ENCODE data around the gene ISM2.

DNA sequence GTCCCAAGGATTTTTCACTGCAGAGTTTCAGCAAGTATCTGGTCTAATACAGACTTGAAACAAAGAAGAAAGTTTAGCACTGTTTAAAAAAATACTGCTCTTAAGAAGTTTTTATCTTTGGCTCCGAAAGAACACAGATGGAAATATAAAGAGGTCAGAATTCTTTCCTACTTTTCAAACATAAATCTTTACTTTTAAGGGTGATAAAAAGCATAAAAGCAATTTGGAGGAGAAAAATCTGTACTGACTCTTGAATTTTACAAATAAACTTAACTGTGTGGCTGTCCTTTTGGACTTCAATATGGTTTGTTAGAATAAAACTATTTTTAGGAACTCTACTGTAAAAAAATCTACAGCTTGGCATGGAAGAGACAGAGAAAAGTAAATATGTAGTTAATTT is 27.6 kb upstream of the ISM2 start:
- TF ChIP-seq, protein P1, sequence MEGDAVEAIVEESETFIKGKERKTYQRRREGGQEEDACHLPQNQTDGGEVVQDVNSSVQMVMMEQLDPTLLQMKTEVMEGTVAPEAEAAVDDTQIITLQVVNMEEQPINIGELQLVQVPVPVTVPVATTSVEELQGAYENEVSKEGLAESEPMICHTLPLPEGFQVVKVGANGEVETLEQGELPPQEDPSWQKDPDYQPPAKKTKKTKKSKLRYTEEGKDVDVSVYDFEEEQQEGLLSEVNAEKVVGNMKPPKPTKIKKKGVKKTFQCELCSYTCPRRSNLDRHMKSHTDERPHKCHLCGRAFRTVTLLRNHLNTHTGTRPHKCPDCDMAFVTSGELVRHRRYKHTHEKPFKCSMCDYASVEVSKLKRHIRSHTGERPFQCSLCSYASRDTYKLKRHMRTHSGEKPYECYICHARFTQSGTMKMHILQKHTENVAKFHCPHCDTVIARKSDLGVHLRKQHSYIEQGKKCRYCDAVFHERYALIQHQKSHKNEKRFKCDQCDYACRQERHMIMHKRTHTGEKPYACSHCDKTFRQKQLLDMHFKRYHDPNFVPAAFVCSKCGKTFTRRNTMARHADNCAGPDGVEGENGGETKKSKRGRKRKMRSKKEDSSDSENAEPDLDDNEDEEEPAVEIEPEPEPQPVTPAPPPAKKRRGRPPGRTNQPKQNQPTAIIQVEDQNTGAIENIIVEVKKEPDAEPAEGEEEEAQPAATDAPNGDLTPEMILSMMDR (IDR thresholded peaks at IDR 0.05; ENCODE audit: low read length), result no peak
- no peak for TF ChIP-seq EZH2 (optimal IDR thresholded peaks at IDR 0.05; ENCODE audit: low read depth, low read length)
- no peak for TF ChIP-seq EZH2phosphoT487 (IDR thresholded peaks at IDR 0.05; ENCODE audit: low read length)

Data from MM.1S (cell line).